Smooth muscle cell of the pulmonary artery (primary cell): Measurements from ENCODE around the gene C15orf40. TPM values are rescaled to one million over a fixed set of nuclear protein-coding genes. Genes with fewer than 3 reads are reported as not detected.

ENCODE experiments used
- total RNA-seq: library from RNA; depleted of rRNA; stranded (reverse); fragments of >200 nt; gene quantifications from 2 replicates; pipeline ENCODE4 v1.2.3, GENCODE V29; 2014

C15orf40 gene
- total RNA-seq: 8.9 and 9.7 TPM in 2 replicates

GRCh38 chr15:83011271-83012075, at the start of gene C15orf40:
C15orf40 (minus strand) TSS chr15:83011639; CDS start chr15:83011607, 32 bp downstream.

GRCh38 chr15:82985688-82986441, 25.6 kb downstream of the C15orf40 start, which contains the start of gene RAMAC:
RAMAC (plus strand) TSS chr15:82986210; CDS start chr15:82989019, 2,809 bp downstream.

GRCh38 chr15:82952158-82953081, 59.0 kb downstream of the C15orf40 start, which contains the start of gene HOMER2:
HOMER2 (minus strand) TSS chr15:82952720; CDS start chr15:82952535, 185 bp downstream.

Other genes starting within 250 kb of the C15orf40 start
- gene FSD2, start 205.6 kb downstream of the C15orf40 start, total RNA-seq: not detected in 2 replicates
- 4.2 and 5.3 TPM in 2 replicates for gene WHAMM, start 202.0 kb downstream of the C15orf40 start, total RNA-seq
- gene HOMER2, start 58.9 kb downstream of the C15orf40 start, total RNA-seq: 5.7 and 11.6 TPM in 2 replicates
- 23.8 and 25.8 TPM in 2 replicates for gene RAMAC, start 25.4 kb downstream of the C15orf40 start, total RNA-seq
- 95.1 and 113 TPM in 2 replicates for gene BTBD1, start 55.6 kb upstream of the C15orf40 start, total RNA-seq
- 0.33 and 0.83 TPM in 2 replicates for gene TM6SF1, start 96.0 kb upstream of the C15orf40 start, total RNA-seq
- 23.9 and 24.4 TPM in 2 replicates for gene HDGFL3, start 196.2 kb upstream of the C15orf40 start, total RNA-seq